Measurements from ENCODE around the gene COPS4. TPM values are rescaled to one million over a fixed set of nuclear protein-coding genes. Genes with fewer than 3 reads are reported as not detected.
"Not testable (repeated sequence)": the region's sequence is repeated elsewhere in the genome, so short reads cannot be mapped to it uniquely, and the experiment has no call there.

The COPS4 gene
- total RNA-seq, 1 donor from 2014 or later: 27.6 TPM

DNA sequence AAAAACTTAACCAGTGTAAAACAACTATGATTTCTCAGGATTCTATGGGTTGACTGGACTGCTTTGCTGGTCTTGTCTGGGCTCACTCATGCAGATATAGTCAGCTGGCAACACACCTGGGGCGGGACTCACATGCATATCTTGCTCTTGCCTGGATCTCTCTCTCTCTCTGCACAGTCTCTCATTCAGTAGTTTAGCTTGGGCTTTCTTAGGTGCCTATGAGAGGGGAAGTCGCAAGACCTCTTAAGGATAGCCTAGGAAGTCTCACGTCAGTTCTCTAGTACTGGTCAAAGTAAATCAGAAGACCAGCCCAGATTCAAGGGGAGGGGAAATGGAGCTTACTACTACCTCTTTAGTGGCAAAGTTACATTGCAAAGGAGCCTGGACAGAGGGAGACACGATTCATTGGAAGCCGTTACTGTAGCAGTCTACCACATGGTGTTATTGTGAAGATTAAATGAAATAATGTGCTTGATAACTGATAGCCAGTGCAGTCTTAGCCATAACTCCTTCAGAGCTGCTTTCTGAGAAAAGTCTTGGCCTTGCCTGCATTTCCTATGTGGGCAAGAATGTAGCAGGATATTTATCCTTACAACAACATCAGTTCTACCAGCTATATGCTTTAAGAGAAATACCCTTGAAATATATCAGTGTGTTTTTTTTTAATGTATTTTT is 2.1 kb downstream of the COPS4 start:
- TF ChIP-seq, protein P1, sequence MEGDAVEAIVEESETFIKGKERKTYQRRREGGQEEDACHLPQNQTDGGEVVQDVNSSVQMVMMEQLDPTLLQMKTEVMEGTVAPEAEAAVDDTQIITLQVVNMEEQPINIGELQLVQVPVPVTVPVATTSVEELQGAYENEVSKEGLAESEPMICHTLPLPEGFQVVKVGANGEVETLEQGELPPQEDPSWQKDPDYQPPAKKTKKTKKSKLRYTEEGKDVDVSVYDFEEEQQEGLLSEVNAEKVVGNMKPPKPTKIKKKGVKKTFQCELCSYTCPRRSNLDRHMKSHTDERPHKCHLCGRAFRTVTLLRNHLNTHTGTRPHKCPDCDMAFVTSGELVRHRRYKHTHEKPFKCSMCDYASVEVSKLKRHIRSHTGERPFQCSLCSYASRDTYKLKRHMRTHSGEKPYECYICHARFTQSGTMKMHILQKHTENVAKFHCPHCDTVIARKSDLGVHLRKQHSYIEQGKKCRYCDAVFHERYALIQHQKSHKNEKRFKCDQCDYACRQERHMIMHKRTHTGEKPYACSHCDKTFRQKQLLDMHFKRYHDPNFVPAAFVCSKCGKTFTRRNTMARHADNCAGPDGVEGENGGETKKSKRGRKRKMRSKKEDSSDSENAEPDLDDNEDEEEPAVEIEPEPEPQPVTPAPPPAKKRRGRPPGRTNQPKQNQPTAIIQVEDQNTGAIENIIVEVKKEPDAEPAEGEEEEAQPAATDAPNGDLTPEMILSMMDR (IDR thresholded peaks at IDR 0.05; ENCODE audit: insufficient read depth, low read length, poor library complexity, severe bottlenecking): no peak
- DNase-seq (ENCODE audit: low read depth): no peak
- H3K27me3 ChIP-seq (ENCODE audit: control insufficient read depth, insufficient read depth, low read length): no peaks in the 10 kb centered on the region
- no peak overlapping the region for H3K4me3 ChIP-seq (ENCODE audit: low read depth, low read length)
- no peaks in the 10 kb centered on the region for H3K36me3 ChIP-seq (ENCODE audit: control insufficient read depth, insufficient read depth, low read length)

DNA sequence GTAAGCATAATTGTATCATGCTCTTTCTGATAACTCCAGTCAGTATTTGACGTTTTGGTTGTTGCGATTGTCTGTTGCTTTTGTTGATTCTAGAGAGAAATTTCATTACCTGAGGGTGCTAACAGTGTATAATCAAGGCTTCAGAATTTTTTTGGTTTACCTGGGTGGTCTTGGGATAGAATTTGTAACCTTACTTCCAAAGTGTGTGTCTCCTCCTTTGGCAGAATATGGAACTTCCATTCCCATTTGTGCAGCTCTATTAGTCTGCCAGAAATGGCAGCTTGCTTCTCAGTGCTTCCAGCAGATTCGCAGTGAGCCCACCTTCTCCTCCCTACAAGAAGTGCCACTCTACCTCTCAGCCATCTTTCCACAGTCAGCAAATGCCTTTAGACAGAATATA is 5.3 kb downstream of the COPS4 start:
- TF ChIP-seq, protein P1 (IDR thresholded peaks at IDR 0.05; ENCODE audit: insufficient read depth, low read length, poor library complexity, severe bottlenecking): no peak
- no peak for DNase-seq (ENCODE audit: low read depth)
- no peaks in the 10 kb centered on the region for H3K36me3 ChIP-seq (ENCODE audit: control insufficient read depth, insufficient read depth, low read length)
- H3K27me3 ChIP-seq (ENCODE audit: control insufficient read depth, insufficient read depth, low read length): no peaks in the 10 kb centered on the region
- H3K4me3 ChIP-seq (ENCODE audit: low read depth, low read length): no peak overlapping the region

DNA sequence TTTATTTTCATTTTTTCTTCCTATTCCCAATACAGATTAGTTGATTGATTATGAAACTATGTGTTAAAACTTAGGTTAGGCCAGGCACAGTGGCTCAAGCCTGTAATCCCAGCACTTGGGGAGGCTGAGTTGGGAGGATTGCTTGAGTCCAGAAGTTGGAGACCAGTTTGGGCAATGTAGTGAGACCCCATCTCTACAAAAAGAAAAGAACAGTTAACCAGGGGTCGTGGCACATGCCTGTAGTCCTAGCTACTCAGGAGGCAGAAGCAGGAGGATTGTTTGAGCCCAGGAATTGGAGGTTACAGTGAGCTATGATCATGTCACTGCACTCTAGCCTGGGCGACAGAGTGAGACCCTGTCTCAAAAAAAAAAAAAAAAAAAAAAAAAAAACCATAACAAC is 8.2 kb downstream of the COPS4 start:
- not testable (repeated sequence) for H3K27me3 ChIP-seq (ENCODE audit: control insufficient read depth, insufficient read depth, low read length); H3K4me3 ChIP-seq (ENCODE audit: low read depth, low read length); DNase-seq (ENCODE audit: low read depth); H3K36me3 ChIP-seq (ENCODE audit: control insufficient read depth, insufficient read depth, low read length)

DNA sequence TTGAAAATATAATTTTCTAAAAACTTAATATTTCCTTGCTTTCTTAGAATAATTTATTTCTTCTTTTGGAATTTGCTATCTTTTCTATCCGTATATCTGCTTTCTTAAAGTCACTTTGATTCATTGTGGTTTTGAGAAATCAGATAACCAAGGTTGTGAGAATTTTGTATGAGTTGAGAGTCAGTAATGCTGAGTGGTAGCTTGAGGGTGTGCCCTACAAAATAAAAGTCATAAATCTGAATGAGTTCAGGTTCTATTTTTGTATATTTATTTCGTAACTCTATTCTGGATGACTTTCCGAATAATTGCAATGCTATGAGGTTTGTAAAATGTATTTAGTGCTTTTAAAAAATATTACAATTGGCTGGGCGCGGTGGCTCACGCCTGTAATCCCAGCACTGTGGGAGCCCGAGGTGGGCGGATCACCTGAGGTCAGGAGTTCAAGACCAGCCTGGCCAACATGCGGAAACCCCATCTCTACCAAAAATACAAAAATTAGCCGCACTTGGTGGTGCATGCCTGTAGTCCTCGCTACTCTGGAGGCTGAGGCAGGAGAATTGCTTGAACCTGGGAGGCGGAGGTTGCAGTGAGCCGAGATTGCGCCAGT is 8.9 kb downstream of the COPS4 start:
- no peaks in the 10 kb centered on the region for H3K27me3 ChIP-seq (ENCODE audit: control insufficient read depth, insufficient read depth, low read length)
- DNase-seq (ENCODE audit: low read depth): no peak
- H3K4me3 ChIP-seq (ENCODE audit: low read depth, low read length): no peak overlapping the region
- TF ChIP-seq, protein P1 (IDR thresholded peaks at IDR 0.05; ENCODE audit: insufficient read depth, low read length, poor library complexity, severe bottlenecking): no peak
- H3K36me3 ChIP-seq (ENCODE audit: control insufficient read depth, insufficient read depth, low read length): no peaks in the 10 kb centered on the region

DNA sequence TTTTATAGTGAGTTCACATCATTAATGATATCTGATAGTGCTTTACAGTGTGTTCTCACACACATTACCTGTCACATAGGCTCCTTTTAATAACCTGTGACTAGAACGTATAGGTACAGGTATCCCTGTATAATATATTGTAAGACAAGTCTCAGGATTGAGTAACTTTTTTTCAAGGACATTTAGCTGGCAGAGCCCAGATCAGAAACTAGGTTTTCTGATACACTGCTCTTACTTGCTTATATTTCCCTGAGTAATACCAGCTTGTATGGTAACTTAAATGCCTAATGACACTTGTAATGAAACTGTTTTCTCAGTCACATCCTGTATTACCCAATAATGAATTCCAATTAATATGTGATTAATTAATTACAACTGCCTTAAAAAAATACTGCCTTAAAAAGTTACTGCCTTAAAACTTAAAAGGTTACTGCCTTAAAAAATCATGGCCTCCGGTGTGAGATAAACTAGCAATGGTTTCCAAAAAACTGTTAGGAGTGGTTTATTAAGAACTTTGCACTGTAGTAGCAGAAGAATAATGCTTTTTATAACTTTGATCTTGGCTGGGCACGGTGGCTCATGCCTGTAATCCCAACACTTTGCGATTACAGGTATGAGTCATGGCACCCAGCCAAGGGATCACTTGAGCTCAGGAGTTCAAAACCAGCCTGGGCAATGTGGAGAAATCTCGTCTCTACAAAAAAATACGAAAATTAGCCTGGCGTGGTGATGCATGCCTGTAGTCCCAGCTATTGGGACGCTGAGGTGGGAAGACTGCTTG is 11.9 kb downstream of the COPS4 start:
- Histone ChIP-seq H3K27me3 (ENCODE audit: control insufficient read depth, insufficient read depth, low read length) (no peaks in the 10 kb centered on the region), H3K4me3 (ENCODE audit: low read depth, low read length) (no peak overlapping the region), H3K36me3 (ENCODE audit: control insufficient read depth, insufficient read depth, low read length) (no peaks in the 10 kb centered on the region)
- DNase-seq (ENCODE audit: low read depth): no peak
- TF ChIP-seq, protein P1 (IDR thresholded peaks at IDR 0.05; ENCODE audit: insufficient read depth, low read length, poor library complexity, severe bottlenecking): no peak

DNA sequence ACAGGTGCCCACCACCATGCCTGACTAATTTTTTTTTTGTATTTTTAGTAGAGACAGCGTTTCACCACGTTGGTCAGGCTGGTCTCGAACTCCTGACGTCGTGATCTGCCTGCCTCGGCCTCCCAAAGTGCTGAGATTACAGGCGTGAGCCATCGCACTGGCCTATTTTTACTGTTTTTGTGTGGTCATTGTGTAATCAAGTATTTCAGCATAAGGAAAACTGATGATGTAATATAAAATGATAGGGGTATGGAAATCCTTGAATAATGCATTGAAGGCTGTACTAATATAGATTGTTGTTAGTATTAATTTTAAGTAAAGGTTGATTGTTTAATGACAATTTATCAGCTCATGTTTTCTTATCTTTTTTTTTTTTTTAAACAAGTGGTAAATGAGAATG is 13.8 kb downstream of the COPS4 start:
- not testable (repeated sequence) for H3K4me3 ChIP-seq (ENCODE audit: low read depth, low read length); DNase-seq (ENCODE audit: low read depth); H3K36me3 ChIP-seq (ENCODE audit: control insufficient read depth, insufficient read depth, low read length); H3K27me3 ChIP-seq (ENCODE audit: control insufficient read depth, insufficient read depth, low read length)
